D721Med (cell line): ENCODE measurements around the gene GOT2.

Experiments
- DNase-seq: peaks from one replicate; pipeline ENCODE4 v3.0.0; 2011; ENCODE audit warnings: low spot score; ENCODE audit not compliant: insufficient read length
- FAIRE-seq: peaks from 2 replicates; lab custom pipeline; 2011; peaks lifted over from hg19 to GRCh38; lab: Jason Lieb, UNC
- TF ChIP-seq, protein P1 (sequence below): IDR thresholded peaks from 2 replicates; pipeline ENCODE4 v1.5.1; 2012; ENCODE audit warnings: mild to moderate bottlenecking, control low read depth; ENCODE audit not compliant: insufficient read depth; ENCODE audit errors: missing control alignments

Gene GOT2

DNA sequence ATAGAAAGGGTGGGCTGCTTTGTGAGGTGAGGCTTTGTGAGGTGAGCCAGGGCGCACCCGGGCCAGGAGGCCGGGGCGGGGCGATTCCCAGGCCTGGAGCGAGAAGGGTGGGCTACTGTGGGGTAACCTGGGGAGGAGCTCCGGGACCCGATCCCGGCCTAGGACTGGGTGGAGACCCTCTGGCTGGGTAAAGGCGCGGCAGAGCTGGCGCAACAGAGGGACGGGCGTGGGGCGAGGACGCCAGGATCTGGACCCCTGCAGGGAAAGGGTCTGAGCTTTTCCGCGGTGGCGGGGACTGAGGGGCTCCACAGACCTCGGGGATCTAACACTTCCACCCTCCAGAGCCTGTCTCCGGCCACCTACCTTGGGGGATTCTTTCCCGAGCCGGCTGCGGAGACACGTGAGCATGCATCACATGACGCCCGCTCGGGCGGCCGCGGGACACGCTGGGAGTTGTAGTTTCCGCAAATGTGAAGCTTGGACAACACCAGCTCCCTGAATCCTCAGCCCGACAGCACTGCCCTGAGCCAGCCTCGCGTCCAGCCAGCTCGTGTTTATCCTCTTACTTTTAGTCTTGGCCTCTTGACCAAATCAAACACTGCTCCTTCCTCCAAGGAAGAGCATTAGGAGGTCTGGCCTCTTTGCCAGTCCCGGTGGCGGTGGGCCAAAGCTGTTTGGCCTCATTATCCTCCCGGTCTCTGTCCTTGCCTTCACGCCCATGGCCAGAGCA is 49.6 kb downstream of the GOT2 start, which contains the start of gene SLC38A7:
SLC38A7 (minus strand) TSS at position 417 of the 730 bp plus-strand sequence. CDS start 4,644 bp downstream, outside the sequence.
- FAIRE-seq (no peak), DNase-seq (peak; percentile 72)
- TF ChIP-seq, protein P1, sequence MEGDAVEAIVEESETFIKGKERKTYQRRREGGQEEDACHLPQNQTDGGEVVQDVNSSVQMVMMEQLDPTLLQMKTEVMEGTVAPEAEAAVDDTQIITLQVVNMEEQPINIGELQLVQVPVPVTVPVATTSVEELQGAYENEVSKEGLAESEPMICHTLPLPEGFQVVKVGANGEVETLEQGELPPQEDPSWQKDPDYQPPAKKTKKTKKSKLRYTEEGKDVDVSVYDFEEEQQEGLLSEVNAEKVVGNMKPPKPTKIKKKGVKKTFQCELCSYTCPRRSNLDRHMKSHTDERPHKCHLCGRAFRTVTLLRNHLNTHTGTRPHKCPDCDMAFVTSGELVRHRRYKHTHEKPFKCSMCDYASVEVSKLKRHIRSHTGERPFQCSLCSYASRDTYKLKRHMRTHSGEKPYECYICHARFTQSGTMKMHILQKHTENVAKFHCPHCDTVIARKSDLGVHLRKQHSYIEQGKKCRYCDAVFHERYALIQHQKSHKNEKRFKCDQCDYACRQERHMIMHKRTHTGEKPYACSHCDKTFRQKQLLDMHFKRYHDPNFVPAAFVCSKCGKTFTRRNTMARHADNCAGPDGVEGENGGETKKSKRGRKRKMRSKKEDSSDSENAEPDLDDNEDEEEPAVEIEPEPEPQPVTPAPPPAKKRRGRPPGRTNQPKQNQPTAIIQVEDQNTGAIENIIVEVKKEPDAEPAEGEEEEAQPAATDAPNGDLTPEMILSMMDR: no peak

DNA sequence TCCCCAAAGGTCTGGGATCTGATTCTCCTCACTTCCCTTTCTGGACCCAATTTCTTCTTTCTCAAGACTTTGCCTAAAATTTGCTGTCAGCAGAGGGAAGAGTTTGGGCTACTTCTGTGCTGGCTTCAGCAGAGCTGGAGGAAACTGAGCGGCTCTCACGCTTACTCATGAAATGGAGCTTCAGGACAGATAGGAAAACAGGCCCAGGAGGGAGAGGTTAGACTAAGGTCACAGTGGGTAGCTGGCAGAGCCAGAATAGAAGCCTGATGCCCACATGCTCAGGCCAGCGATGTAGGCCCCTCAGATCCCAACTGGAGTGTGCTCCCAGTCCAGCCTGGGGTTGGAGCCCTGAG is 50.1 kb downstream of the GOT2 start:
- FAIRE-seq (no peak), DNase-seq (no peak)
- TF ChIP-seq, protein P1: no peak

DNA sequence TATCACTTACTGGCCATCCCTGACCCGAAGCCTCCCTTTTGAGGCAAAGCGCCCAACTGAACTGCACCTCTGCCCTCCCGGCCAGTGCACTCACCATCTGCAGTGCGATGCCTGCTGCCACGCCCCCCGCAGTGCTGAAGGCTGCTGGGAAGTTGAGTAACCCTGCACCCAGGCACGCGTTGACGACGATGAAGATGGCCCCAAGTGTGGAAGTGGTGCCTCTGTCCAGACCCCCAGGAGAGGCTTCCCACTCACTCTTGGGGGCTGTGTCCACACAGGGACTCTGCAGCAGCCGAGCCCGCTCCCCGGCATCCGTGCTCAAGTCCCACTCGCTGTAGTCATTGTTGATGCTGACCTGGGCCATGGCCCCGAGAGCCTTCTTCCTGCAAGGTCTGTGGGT is 54.4 kb downstream of the GOT2 start:
- TF ChIP-seq, protein P1: no peak
- DNase-seq: no peak
- no peak for FAIRE-seq

DNA sequence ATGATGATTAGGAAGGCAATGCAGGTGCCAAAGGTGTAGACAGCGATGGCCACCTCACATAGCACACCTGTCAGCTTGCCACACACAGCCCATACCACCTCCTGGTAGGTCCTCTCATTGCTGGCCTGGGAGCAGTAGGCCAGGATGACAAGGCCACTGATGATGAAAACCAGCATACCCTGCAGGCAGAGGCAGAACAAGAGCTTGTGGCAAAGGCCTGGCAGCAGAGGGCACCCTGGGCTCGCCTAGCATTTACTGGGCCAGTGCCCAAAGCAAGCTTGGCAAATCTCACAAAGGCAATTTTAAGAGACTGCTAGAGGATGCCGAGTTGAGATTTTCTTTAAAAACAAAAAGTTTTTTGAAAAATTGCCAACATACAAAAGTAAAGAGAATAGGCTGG is 55.4 kb downstream of the GOT2 start:
- no peak for DNase-seq
- TF ChIP-seq, protein P1: peak; percentile 30
- FAIRE-seq: no peak

DNA sequence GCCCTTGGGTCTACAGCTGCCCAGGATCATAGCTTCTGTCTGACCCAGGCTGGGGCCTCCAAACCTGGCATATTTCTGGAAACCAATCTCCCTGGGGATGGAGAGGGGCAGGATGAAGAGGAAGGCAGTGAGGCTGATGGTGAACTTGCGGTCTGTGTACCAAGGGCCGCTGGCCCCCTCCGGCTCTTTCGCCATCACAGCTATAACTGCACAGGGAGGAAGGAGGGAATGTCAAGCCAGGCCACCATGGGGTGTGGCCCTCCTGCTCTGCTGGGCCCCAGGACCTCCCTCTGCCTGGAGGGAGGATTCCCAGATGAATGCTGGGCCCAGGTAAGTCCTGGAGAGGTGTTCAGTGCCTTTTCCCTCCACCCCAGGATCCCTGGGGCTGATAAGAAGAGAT is 55.8 kb downstream of the GOT2 start:
- TF ChIP-seq, protein P1: no peak
- DNase-seq: no peak
- no peak for FAIRE-seq

DNA sequence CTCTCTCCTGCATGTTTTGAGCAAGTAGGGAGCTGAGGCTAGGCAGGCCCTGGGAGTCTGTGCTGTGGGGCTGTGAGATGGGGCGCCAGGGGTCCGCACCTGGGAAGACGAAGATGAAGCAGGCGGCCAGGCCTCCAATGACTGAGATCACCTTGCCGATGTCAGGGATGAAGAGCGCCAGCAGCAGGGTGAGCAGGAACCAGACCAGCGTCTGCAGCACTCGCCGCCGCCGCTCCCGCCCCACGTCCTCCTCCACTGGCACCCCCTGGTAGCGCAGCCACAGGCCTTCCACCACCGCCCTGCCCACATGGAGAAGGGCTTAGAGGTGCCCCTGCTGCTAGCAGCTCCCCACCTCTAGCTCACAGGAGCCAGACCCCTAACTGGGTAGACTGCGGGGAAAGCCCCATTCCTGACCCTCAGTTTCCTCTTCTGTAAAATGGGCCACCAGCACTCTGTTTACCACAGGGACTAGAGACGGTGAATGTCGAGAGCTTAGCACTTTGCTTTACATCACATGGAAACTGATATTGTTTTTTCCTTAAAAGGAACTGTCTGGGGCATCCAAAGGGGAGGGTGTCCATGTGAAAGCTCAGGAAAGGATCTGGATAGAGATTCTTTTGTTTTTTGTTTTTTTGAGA is 63.1 kb downstream of the GOT2 start:
- FAIRE-seq: no peak
- TF ChIP-seq, protein P1: no peak

DNA sequence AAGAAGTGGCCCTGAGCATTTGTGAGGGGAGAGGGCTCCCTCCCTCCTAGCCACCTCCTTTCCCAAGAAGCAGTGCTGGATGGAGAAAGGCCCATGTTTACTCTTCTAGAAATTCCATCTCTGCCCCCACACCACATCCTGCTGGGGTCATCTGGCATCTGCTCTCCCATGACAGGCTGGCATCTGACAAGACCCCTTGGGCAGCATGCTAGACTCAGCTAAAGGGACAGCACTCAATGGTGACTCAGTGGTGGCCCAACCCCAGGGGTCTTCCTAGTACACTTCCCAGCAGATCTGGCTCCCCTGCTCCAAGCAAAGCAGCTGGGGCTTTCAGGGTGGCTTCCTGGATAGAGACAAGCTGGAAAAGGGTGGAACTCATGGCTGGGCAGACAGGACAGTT is 63.9 kb downstream of the GOT2 start:
- no peak for DNase-seq

More for the DNA sequence above, 63.1 kb downstream of the GOT2 start:
- DNase-seq: no peak

More for the DNA sequence above, 63.9 kb downstream of the GOT2 start:
- TF ChIP-seq, protein P1: no peak
- FAIRE-seq: no peak
